ENCODE results near the gene HSPA8.
A peak's percentile ranks its signal among the peaks of the same experiment; 100 is the strongest.
"Not testable (repeated sequence)": the region's sequence is repeated elsewhere in the genome, so short reads cannot be mapped to it uniquely, and the experiment has no call there.

The HSPA8 gene

DNA sequence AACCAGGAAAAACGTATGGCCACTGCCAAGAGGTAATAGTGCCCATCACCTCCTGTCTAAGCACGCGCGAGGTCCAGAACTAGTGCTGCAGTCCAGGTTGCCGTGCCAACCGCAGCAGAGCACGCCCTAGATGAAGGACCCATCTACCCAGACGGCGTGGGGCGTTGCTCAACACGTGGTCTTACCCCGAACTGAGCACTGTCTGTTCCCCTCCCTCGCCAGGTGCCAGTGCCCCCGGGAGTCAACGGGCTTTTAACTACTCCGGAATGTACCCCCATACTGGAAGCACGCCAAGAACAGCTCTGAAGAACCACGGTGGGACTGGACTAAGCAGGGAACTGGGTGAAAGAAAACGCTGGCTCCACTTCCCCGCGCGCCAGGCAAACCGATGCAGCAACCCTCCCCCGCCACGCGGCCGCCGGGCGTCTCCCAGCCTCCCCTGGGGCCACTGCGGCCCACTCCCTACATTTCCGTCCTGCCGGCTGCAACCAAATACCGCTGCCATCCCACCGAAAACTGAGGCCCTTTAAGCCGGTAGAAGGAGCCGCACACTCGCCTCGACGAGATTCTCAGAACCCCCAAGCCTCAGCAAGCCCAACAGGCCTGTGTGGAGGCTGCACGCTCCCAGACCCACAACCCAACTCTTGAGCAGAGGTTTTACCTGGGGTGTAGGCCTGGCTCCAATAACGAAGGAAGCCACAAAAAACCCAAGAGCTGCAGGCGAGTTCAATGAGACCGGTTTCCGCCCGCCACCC, at the start of gene HSPA8:
Gene HSPA8, minus strand, starts transcription at position 734 of the 755 bp plus-strand sequence. CDS start 812 bp downstream, outside the sequence.
- peak; percentile 17 to 57 (median 36) for DNase-seq (ENCODE audit: low read depth in 3 of 3, low spot score in 1 of 3)

DNA sequence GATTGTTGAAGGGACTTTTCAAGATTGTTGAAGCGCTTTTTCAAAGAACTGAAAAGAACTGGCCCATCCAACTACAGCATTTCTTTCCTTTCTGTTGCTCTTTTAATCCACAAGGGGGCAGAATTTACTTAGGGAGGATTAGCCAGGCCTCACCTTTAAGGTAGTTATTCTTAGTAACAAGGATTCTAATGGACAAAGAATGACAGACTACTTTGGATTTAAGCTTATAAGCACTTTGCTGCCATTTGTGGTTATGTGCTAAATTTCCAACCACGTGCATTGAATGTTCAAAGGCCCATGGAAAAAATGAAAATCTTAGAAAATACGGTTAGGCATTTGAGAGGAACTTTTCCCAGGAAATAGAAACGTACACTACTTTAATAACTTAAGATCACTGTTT, 49.5 kb upstream of the HSPA8 start:
- no peak for DNase-seq (ENCODE audit: low read depth in 3 of 3, low spot score in 1 of 3)

DNA sequence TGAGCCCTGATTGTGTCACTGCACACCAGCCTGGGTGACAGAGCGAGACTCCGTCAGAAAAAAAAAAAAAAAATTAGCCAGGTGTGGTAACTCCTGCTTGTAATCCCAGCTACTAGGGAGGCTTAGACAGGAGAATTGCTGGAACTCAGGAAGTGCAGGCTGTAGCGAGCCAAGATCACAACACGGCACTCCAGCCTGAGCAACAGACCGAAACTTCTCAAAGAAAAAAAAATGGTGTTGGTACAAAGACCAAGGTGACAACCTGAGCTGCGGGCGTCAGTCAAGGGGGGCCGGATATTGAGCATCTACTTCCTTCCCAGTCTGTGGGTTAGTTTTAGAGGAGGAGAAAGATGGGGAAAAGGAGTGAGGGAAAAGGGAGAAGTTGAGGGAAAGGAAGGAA, 48.5 kb upstream of the HSPA8 start:
- no peak for DNase-seq (ENCODE audit: low read depth in 3 of 3, low spot score in 1 of 3)

DNA sequence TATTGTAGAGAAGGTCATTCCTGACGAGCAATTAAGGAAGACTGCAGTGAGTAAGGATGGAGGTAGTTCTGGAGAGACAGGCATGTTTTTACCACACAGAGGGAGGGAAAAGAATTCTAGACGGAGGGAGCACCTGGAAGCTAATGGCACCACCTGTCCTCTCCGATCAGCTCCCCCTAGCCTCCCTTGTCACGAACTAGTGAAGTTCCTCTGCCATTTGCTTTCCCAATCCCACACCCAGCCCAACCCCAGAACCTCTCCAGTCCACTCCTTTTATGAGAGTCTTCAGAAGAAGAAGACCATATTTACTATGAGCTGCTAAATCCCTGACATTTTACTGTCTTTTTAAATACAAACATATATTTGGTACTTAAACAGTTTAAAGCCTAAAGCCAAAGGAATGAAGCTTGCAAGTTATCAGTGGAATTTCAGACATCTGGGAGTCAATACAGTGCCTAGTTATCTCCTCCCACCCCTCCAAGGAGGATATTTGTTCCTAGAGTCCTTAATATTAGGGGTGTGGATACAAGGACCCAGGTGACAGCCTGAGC, 46.1 kb upstream of the HSPA8 start:
- DNase-seq (ENCODE audit: low read depth in 3 of 3, low spot score in 1 of 3) = no peak

DNA sequence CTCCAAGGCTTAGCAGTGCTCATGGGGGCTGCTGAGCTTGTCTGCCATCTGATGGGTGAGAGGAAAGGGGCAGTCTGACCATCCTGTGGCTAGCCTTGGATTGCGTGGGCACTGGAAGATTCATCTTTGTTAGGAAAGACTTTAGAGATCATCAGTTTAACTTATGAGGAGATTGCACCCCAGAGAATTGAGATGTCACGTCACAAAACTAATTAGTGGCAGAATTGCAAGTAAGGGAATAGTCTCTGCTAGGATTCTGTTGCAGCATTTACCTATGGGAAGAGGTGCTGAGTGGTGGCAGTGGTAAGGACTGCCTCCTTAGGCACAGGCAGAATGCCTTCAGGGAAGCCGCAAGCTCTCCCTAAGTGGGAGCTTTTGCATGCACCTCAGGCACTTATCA, 42.8 kb upstream of the HSPA8 start:
- no peak for DNase-seq (ENCODE audit: low read depth in 3 of 3, low spot score in 1 of 3)

DNA sequence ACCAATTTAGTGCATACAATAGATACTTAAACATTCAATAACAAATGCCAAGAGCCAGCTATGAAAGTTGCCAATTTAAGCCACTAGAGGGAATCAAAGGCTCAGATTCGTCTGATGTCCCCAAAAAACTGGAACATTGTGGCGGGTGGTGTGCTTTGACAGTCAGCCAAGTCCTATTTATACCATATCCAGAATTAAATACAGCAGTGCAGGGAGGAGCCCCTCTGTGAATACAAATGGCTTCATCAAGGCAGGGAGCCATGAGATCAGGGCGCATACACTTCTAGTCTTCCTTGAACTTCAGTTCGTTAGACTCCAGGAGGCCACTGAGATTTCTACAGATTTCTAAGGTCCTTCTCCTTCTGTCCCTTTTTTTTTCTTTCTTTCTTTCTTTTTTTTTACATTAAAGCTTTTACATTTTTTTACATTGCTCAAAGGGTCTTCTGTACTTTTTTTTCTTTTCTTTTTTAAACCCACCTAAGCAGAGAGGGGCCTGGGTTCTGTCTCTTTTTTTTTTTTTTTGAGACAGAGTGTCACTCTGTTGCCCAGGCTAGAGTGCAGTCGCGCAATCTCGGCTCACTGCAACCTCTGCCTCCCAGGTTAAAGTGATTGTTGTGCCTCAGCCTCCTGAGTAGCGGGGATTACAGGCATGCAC, 41.5 kb upstream of the HSPA8 start:
- DNase-seq (ENCODE audit: low read depth in 3 of 3, low spot score in 1 of 3) = no peak

DNA sequence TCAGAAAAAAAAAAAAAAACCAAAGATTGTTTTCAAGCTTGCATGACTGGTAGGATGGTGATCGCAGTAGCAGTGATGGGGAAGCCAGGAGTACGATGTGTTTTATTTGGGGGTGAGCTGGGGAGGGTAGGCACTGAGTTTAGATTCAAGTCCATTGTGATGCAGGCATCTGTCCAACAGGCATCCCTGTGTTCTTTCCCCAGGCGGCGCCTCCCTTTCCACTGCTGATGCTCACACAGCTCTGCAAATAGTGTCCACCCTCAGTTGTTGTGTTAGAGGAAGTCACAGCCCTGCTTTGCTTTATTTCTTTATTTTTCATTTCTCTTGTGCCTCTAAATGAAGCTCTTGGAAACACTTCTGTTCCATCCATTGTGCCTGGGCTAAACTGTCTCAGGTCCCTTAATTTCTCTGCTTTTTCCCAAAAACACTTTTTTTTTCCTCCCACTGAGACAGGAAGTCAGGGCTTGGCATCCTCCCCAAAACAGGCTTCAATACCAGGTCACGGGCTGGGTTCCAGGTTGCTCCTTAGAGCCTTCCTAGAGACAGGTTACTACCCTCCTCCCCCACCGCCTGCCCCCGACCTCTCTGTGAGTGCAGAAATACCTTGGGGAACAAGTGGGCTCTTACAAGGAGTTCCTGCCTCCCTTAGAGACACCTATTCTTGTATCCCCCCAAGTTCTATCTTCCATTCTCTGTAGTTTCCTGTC, 38.6 kb upstream of the HSPA8 start:
- no peak for DNase-seq (ENCODE audit: low read depth in 3 of 3, low spot score in 1 of 3)

DNA sequence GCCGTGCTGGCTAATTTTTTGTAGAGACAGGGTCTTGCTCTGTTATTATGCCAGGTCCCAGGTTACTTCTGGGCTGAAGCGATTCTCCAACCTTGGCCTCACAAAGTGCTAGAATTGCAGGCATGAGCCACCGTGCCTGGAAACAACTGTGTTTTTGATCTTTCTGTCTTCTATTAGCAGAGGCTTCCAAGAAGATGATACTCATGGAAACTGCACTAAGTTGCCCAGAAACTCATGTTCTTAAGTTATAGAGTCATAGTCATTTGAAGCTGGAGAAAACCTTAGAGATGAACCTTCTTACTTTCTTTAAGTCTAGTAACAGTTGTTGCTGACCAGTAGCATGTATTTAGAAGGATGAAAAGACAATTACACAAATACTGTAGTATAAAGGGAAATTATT, 37.1 kb upstream of the HSPA8 start:
- DNase-seq (ENCODE audit: low read depth in 3 of 3, low spot score in 1 of 3) = no peak

DNA sequence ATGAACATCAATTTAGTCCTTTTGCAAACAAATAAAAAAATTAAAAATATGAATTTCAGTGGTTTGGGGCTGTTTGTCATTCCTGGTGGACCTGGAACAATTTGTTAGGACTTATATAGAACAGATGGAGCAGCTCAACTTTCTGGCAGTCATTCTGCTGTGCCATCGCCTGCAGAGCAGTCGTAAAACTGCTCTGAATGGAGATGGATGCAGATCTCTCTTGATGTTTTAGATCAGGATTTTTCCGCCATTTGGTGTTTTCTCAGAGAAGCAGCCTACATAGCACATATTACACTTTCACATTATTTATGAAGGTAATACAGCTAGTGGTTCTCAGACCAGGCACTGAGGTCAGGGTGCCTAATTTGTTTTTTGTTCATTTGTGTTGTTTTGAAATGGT, 31.8 kb upstream of the HSPA8 start:
- DNase-seq (ENCODE audit: low read depth in 3 of 3, low spot score in 1 of 3) = no peak

DNA sequence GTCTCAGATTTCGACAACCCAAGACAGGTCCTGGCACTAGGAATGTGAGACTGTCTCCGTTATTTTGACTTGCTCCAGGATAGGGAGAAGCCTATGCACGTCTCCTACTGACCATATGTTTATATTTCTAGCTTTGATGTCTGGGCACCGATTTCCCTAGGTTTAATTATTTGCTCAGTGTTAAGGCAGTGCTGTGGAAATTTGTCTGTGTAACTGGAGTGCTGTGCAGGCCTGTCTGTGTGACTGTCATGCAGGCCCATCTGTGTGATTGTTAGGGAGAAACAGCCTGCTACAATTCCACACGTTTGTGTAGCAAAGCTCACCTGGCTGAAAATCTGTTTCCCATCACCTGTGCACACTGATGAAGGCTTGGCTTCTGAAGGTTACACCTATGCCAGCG, 29.6 kb upstream of the HSPA8 start:
- no peak for DNase-seq (ENCODE audit: low read depth in 3 of 3, low spot score in 1 of 3)

DNA sequence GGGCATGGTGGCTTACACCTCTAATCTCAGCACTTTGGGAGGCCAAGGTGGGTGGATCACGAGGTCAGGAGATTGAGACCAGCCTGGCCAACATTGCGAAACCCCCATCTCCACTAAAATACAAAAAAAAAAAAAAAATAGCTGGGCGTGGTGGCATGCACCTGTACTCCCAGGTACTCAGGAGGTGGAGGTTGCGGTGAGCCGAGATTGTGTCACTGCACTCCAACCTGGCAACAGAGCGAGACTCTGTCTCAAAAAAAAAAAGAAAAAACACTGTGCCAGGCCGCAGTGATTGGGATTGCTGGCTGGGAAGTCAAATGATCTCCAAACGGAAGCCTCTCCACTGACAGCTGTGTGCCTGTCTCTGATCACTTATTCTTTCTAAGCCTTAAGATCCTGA, 28.2 kb upstream of the HSPA8 start:
- DNase-seq (ENCODE audit: low read depth in 3 of 3, low spot score in 1 of 3) = not testable (repeated sequence)

DNA sequence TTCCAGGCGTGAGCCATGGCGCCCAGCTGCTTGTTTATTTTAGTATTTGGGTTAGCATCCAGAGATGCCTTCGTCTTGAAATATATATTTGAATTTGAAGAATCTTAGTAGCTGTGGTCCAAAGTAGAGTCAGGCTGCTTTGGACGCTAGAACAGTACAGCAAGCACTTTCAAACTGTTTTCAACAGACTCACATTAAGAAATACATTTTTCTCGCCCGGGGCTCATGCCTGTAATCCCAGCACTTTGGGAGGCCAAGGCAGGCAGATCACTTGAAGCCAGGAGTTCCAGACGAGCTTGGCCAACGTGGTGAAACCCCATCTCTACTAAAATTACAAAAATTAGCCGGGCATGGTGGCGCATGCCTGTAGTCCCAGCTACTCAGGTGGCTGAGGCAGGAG, 27.0 kb upstream of the HSPA8 start:
- DNase-seq (ENCODE audit: low read depth in 3 of 3, low spot score in 1 of 3) = not testable (repeated sequence)

DNA sequence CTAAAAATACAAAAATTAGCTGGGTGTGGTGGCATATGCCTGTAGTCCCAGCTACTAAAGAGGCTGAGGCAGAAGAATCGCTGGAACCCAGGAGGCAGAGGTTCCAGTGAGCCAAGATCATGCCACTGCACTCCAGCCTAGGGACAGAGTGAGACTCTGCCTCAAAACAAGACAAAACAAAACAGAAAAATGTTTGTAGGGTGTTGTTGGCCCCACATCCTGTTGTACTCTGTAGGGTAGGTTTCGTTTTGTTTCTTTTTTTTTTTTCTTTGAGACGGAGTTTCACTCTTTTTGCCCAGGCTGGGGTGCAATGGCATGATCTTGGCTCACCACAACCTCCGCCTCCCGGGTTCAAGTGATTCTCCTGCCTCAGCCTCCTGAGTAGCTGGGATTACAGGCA, 25.7 kb upstream of the HSPA8 start:
- not testable (repeated sequence) for DNase-seq (ENCODE audit: low read depth in 3 of 3, low spot score in 1 of 3)

DNA sequence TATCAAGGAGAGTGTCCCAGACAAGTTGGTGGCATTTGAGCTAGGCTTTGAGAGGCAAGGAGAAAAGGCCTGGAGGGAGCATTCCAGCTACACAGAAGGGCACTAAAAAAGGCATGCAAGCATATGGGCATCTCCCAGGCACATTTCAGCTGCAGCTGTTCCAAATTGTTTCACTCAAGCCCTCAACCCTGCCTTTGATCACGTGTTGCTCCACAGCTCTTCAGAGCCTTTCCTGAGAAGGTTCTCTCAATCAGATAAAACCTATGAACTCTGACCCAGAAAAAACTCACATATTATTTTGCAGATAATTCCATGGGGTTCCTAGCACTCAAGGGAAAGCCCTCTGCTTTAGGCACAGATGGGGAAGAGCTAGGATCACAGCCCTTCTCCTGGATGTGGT, 24.4 kb upstream of the HSPA8 start:
- DNase-seq (ENCODE audit: low read depth in 3 of 3, low spot score in 1 of 3) = no peak

DNA sequence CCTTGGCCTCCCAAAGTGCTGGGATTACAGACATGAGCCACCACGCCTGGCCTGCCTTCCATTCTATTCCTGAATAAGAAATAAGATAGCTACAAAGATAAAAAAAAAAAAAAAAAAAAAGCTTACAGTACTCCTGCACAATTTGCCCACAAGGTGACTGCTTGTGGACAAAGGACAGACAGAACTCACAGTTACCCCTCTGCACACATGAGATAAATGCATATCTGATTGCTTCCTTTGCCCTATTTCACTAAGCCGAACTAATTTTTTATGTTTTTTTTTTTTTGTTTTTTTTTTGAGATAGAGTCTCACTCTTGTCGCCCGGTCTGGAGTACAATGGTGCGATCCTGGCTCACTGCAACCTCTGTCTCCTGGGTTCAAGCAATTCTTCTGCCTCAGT, 23.6 kb upstream of the HSPA8 start:
- no peak for DNase-seq (ENCODE audit: low read depth in 3 of 3, low spot score in 1 of 3)

DNA sequence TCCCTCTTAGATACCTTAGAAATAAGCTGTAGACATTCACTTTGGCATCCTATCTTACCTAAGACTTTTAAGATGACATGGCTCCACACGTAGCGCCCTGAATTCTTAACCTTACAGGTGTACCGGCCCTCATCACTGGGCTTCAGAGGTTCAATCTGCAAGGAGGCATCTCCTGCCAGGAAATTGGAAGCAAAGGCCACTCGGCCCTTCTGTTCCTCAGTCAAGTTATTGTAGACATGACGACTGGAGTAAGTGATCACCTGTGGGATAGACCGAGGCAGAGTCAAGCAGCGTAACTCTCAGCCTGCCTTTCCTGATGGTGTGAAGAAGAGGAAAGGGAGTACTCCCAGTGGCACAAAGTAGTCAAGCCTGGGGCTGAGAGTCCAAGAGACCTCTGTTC, 22.5 kb upstream of the HSPA8 start:
- DNase-seq (ENCODE audit: low read depth in 3 of 3, low spot score in 1 of 3) = no peak

DNA sequence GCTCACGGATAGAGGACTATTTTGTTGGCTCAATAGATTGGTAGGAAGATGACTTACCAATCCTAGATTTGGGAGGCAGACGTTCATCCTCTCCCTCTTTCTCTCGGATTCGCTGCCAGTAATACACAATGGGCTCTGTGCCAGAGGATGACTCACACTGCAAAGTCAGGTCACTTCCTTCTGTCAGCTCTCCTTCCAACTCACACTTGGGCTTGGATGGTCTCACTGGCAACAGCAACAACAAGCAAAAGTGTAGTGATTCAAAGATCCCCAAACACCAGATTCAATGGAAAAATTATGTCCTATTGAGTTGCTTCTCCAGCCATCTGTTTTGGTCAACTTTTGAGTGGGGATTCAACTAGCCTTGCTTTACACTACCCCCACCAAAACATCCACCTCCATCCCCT, 21.7 kb upstream of the HSPA8 start:
- DNase-seq (ENCODE audit: low read depth in 3 of 3, low spot score in 1 of 3) = peak; percentile 29 to 51 (median 50)

DNA sequence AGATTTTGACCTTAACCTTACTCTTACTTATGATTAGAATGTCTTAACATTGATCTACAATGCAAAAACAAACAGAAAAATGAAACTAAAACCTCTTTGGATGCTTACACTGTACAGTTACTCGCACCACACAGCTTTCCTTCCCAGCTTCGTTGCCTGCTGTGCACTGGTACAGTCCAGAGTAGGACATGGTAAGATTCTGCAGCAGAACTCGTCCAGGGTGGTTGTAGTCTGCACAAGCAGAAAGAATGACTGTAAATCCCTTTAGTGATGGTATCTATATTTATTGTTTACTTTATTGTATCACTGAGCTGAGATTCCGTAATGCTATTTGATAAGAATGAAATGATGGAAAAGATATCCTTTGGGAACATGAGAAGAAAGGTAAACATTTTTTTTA, 21.0 kb upstream of the HSPA8 start:
- no peak for DNase-seq (ENCODE audit: low read depth in 3 of 3, low spot score in 1 of 3)

DNA sequence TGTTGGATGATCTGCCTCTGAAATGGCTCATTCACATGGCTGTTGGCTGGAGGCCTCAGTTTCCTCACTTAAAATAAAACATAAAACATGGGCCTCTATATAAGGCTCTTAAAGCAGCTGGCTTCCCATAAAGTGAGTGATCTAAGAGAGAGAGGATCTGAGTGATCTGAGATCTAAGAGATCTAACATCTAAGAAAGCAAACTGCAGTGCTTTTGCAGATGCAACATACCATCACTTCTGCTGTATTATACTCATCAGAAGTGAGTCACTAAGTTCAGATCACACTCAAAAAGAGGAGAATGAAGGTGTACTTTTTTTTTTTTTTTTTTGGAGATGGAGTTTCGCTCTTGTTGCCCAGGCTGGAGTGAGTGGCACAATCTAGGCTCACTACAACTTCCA, 18.1 kb upstream of the HSPA8 start:
- DNase-seq (ENCODE audit: low read depth in 3 of 3, low spot score in 1 of 3) = no peak

DNA sequence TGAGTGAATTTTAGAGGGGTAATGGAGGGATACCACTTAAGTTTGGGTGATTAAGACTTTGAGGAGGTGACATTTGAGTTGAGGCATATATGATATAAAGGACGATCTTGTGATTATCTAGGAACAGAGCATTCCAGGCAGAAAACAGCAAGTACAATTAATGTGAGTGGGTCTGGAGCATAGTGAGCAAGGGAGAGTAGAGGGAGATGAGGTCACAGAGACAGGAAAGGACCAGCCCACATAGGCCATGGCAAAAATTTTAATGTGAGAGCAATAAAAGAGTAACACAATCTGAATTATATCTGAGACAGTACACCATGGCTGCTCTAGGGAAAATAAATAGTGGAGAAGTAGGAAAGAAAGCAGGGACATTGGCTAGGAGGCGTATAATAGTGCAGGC, 14.5 kb upstream of the HSPA8 start:
- DNase-seq (ENCODE audit: low read depth in 3 of 3, low spot score in 1 of 3) = no peak

DNA sequence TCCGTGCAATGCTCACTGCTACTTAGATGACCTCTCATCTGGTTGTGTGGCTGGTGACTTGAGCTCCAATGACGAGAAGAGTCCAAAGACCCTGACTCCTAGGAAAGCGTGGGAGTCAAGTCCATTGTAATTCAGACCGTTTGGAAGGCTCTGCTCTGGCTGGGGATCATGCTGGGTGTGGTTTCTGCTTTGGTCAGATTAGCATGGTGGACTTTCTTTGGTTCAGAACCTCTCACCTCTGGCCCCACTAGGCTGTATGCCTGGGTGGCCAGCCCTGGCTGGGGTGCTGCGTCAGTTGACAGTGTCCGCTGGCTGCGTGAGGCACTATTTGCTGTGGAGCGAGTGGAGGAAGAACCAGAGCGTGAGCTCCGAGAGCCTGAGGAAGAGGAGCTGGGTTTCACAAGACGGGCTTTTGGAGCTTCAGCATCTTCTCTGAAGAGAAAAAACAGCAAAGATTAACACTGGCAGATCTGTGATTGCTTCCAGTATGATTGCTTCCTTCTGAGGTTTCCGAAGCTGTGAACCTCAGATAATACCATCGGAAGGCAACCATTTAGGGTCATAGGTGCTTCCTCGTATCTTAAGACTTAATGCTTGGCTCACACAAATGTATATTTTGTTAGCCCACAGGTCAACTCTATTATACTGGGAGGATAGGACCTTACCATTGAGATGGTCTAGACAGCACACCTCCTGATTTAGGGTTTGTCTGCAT, 11.6 kb upstream of the HSPA8 start:
- DNase-seq (ENCODE audit: low read depth in 3 of 3, low spot score in 1 of 3) = no peak

Measured in stimulated activated CD4-positive, alpha-beta T cell treated with anti-CD3 and anti-CD28 coated beads, TNF-alpha, amount 100 ng/mL, for 1 hour (primary cell).